NCI-H1694 treated with DMSO at 0.1 percent for 48 hours (cell line): Measurements from ENCODE around the gene DLG2.
"Not testable (repeated sequence)": the region's sequence is repeated elsewhere in the genome, so short reads cannot be mapped to it uniquely, and the experiment has no call there.

Experiments used
- DNase-seq: peaks from one replicate; lab custom pipeline; 2025; lab: John Stamatoyannopoulos, UW

DLG2 gene

GRCh38 chr11:85444479-85444878 lies 182.7 kb downstream of the DLG2 start:
- no peak for DNase-seq

DNA sequence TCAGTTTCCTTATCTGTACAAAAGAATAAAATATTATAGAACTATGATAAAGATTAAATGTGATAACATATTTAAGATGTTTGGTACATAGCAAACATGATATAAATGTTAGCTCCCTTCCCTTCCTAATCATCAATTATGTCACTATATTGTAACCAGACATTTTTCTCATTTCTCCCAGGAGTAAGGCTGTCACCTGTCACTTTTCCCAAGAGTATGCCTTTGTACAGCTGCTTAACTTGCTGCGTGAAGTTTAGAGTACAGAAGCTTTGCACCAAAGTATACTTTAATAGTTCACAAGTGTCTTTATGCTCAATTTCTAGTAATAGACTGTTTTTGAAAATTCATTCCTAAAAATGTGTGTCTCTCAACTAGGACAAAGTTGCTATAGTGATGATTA lies 186.9 kb downstream of the DLG2 start:
- no peak for DNase-seq

DNA sequence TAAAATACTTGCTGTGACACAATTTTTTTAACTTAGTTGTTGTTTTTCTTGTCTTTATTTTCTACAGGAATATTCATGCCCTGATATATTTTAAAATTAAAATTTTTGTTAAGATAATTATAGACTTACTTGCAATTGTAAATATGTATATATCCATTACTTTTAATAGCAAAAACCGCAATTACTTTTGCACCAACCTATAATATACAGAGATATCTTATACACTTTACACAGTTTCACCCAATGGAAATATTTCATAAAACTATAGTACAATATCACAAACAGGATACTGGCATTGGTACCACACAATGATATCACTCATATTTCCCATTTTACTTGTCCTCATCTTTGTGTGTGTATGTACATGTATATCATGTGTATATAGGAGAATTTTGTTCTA lies 188.8 kb downstream of the DLG2 start:
- DNase-seq = no peak

DNA sequence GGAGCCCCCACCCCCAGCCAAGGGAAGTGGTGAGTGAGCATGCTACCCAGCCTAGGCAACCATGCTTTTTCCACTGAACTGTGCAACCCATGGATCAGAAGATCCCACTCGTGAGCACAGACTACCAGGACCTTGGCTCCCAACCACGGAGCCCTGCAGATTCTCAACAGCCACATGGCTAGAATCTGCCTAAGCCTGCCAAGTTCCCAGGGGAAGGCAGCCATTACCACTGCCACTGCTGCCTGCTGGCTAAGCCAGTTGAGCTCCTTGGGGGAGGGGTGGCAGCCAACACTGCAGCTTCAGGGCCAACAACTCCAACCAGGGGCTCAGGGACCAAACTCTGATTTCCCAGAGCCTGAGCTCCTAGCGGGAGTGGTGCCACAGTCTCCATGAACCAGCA lies 195.8 kb downstream of the DLG2 start:
- DNase-seq = no peak

DNA sequence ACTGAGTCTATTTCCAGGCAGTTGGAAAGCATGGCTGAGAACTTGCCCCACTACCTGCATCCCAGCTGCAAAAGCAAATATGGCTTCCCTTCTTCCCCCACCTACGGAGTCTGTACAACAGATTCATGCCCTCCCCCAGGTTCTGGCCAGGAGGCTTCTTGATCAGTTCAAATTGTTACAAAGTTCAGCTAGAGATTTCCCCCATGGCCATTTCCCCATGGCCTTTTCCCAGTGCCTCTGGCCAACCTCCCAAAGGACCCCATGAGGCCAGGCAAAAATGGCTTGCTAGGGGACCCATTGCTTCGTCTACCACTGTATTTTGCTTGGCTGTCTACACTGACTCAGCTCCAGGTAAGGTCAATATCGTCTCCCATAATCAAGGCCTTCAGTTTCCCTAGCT lies 203.3 kb downstream of the DLG2 start:
- DNase-seq = no peak

DNA sequence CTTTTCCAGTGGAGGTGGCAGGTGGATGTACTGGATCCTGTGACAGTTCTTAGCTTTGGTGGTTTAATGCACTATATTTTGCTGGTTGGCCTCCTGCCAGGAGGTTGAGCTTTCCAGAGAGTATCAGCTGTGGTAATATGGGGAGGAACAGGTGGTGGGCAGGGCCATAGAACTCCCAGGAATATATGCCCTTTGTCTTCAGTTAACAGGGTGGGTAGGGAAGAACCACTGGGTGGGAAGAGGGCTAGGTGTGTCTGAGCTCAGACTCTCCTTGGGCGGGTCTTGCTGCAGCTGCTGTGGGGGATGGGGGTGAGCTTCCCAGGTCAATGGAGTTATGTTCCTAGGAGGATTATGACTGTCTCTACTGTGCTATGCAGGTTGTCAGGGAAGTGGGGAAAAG lies 203.8 kb downstream of the DLG2 start:
- DNase-seq = no peak

- DNase-seq = no peak
These were observed 213.0 kb downstream of the DLG2 start for GRCh38 chr11:85414175-85414574.

DNA sequence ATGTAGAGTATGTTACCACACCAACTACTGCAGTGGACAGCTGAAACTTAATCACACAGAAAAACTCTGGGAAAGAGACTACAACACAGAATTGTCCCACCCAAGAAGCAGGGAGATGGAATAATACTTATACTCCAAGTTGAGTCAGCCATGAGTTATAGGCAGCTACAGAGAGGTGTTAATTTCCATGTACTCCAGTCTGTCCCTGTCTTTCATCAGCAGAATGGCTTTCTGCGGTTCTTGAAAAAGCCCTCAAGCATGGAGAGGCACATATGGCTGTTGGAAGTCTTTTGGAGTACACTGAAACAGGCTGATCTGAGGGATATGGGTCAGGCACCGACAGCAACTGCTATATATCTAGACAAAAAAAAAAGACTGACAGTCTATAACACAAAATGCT lies 219.5 kb downstream of the DLG2 start:
- DNase-seq = no peak

DNA sequence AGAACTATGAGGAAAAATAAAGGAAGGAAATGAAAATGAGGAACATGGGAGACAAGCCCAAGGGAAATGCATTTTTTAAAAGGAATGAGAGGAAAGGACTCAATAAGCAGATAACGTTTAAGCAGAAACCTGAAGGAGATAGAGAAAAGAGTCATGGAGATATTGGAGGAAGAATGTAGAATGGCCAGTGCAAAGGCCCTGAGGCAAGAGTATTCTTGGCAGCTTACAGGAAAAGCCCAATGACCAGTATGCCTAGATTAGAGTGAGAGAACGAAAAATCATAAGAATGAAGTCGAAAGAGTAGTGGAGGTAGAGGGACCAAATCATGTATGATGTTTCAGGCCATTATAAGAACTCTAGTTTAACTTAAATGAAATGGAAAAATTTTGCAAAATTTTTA lies 220.3 kb downstream of the DLG2 start:
- DNase-seq = no peak

GRCh38 chr11:85406316-85406715 lies 220.8 kb downstream of the DLG2 start:
- DNase-seq = no peak

DNA sequence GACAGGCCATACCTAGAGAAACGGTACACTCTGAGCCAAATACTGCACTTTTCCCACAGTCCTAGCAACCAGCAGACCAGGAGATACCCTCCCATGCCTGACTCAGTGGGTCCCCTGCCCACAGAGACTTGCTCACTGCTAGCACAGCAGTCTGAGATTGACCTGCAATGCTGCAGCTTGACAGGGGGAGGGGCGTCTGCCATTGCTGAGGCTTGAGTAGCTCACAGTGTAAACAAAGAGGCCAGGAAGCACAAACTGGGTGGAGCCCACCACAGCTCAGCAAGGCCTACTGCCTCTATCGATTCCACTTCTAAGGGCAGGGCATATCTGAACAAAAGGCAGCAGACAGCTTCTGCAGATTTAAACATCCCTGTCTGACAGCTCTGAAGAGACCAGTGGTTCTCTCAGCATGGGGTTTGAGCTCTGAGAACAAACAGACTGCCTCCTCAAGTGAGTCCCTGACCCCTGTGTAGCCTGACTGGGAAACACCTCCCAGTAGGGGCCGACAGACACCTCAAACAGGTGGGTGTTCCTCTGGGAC lies 231.6 kb downstream of the DLG2 start:
- DNase-seq = not testable (repeated sequence)

DNA sequence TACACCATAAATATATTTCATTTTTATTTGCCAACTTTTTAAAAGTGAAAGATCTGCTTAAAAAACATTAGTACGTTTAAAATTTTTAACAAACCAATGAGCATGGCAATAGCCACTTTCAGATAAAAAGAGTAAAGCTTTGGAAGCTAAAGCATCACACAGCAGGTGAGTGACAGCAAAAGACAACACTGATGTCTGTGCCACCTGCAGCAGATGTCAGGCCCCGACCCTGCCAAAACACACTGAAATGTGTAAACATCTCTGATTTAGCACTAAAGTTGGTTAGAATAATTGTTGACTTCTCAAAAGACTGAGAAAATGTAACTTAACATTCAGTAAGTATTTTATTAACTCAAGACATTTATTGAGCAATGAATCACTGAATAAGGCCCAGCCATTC lies 232.9 kb downstream of the DLG2 start:
- no peak for DNase-seq

DNA sequence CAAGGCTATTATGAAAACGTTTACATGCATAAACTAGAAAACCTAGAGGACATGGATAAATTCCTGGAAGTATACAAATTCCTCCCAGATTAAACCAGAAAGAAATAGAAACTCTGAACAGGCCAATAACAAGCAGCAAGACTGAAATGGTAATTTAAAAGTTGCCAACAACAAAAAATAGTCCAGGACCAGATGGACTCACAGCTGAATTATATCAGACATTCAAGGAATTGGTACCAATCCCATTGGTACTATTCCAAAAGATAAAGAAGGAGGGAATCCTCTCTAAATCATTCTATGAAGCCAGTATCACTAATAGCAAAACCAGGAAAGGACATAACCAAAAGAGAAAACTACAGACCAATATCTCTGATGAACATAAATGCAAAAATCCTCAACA lies 236.0 kb downstream of the DLG2 start:
- DNase-seq = no peak

GRCh38 chr11:85385547-85385946 lies 241.6 kb downstream of the DLG2 start:
- DNase-seq = no peak

- no peak for DNase-seq
These were observed 242.0 kb downstream of the DLG2 start for GRCh38 chr11:85385111-85385510.

- DNase-seq = no peak
These were observed 248.1 kb downstream of the DLG2 start for GRCh38 chr11:85379066-85379465.

DNA sequence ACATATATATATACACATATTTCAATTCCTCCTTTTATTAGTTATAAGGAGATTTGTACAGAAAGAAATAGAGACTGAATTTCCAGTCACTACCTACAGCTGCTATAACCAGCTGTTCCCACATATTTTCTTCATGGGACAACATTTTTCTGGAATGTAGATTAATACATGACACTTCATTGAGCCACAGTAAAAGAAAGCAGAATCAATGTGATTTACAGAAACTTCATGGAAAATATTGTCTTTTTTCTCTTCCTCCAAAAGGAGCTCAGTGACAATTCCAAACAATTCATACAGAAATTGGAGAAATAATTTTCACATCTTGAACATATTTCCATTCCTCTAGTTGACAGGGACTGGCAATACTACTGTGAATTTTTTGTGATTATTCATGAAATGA lies 249.2 kb downstream of the DLG2 start:
- DNase-seq = no peak

DNA sequence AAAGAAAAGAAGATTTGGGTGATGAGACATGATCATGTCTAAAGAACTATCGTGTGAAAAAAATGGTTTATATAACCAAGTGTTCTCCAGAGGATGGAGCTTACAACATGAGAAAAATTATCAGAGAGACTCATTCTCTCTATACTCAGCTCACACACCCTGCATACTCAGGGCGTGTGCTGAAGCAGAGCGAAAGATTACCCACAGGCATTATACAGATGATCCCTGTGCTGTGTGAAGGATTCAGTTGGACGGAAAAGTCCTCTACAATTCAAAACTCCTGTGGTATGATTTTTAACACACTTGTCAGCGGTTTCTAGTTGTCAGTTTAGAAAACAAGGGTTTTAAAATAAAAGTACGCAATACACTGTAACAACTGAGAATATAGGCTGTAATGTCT lies 267.3 kb downstream of the DLG2 start:
- no peak for DNase-seq

DNA sequence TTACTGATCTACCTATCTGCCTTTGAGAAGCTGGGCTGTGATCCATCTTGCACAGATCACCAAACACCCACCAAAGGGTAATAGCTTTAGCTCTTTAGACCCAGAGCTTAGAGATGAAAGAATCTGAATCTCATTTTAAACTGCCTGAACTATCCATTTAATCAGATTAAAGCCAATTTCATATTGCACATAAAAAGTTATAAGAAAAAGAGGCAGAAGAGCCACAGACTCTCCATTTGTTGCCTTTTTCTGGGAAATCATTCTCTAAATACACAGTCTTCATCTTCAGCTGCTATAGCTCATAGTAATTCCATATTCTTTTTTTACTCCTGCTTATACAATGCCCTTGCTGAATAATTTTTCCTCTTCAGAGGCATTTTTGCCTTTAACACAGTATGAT lies 271.2 kb downstream of the DLG2 start:
- DNase-seq = no peak

DNA sequence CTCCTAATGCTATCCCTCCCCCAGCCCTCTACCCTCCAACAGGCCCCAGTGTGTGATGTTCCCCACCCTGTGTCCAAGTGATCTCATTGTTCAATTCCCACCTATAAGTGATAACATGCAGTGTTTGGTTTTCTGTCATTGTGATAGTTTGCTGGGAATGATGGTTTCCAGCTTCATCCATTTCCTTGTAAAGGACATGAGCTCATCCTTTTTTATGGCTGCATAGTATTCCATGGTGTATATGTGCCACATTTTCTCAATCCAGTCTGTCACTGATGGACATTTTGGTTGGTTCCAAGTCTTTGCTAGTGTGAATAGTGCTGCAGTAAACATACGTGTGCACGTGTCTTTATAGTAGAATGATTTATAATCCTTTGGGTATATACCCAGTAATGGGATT lies 277.6 kb downstream of the DLG2 start:
- DNase-seq = not testable (repeated sequence)

DNA sequence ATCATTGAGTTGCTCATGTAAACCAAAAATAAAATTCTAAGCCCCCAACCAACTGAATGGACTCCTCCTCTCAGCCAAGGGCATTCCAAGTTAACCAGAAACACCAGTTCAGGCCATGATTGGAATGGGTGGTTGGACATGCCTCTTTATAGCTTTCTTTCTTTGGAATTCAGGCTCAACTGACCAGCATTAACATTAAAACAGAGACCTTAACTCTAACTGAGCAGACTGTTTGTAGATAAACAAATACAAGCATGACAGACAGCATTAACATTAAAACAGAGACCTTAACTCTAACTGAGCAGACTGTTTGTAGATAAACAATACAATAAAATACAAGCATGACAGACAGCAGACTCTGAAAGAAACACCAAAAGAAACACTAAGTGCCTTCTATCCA lies 278.2 kb downstream of the DLG2 start:
- DNase-seq = no peak

GRCh38 chr11:85347291-85347690 lies 279.9 kb downstream of the DLG2 start:
- DNase-seq = no peak

DNA sequence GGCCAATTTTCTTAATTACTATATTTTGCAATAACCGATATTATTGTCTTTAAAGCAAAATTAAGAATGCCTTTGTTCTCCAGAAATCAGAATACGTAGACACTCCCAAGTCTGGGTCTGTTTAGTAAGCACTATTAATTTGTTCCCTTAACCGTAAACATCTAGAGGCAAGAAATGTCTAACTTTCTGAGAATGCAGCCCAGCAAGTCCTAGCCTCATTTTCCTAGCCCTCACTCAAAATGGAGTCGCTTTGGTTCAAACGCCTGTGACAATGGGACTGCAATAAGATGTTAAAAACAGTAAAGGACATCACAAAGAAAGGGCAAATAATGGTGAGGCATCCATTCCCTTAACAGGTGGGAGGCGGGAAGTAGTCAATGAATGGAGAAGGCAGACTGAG lies 280.7 kb downstream of the DLG2 start:
- no peak for DNase-seq

DNA sequence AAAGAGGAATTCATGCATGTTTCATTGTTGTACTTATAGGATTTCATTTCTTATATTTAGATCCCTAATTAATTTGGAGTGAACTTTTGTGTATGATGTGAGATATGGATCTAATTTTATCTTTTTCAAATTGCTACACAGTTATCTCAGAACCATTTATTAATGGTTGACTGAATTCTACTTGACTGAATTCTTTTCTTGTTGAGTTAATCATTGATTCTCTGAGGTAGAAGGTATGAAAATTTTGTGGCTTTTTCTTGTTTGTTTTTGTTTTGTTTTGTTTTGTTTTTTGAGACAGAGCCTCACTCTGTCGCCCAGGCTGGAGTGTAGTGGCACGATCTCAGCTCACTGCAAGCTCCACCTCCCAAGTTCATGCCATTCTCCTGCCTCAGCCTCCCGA lies 286.3 kb downstream of the DLG2 start:
- not testable (repeated sequence) for DNase-seq

DNA sequence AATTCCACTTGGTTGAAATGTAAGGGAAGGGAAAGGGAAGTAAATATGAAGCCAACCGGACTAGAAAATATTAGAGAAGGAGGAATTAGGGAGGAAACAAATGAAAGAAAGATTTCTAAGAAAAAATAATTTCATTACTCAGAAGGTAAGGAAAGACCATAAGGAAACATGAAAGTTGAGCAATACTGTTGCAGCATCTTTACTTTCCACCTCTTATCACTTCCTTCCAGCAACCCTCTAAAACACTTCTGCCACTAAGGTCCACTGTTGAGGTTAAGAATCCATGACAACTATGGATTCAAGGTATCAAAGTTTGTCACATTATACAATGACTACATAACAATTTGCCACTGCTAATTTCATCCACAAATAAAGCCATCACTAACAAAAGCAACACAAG lies 308.6 kb downstream of the DLG2 start:
- no peak for DNase-seq
